ENCODE data around the gene SMARCAL1. TPM values are rescaled to one million over a fixed set of nuclear protein-coding genes. Genes with fewer than 3 reads are reported as not detected.
"Not testable (repeated sequence)": the region's sequence is repeated elsewhere in the genome, so short reads cannot be mapped to it uniquely, and the experiment has no call there.

Gene SMARCAL1
- total and polyA plus RNA-seq, 2 experiments from 2014 or later = 19.2 to 28.7 TPM

- no peak for DNase-seq (ENCODE audit: low read depth in 1 of 2, low spot score in 1 of 2)
- no peak overlapping the region for H3K4me3 ChIP-seq
- peaks cover 7% of the 10 kb centered on the region for H3K36me3 ChIP-seq
- H3K9me3 ChIP-seq (ENCODE audit: low read depth) = no peaks in the 10 kb centered on the region
- no peak for TF ChIP-seq CTCF (IDR thresholded peaks at IDR 0.05; ENCODE audit: low read depth, low read length)
- H3K27ac ChIP-seq = no peak overlapping the region
- no peaks in the 10 kb centered on the region for H3K27me3 ChIP-seq
- H3K4me1 ChIP-seq (ENCODE audit: low read depth) = peaks cover 4% of the 10 kb centered on the region
Observed at GRCh38 chr2:216508229-216508628, 95.9 kb downstream of the SMARCAL1 start.

DNA sequence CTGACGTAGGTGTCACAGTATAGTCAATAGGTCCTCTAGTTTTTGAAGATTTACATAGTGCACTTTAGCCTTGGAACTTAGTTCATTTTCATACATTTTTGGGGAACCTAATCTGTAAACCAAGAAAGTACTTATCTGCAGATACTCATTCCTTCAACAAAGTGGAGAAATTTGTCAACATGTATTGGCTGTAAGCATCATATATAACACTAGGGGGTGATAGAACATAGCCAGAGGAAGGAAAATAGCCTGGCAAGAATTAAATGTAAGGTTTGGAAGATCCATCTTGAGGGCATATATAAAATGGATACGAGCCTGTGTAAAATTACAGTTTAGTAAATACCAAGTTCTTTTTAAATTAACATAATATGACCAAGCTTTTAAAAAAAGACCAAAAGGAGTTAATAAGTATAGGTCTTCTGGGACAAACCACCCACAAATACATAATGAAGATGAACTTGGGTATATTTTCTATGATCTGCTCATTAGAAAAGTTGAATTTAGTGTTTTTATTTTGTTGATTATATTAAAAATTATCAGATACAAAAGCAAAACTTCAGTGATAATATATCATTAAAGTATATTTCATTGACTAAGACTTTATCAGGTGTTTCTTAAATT, 104.6 kb downstream of the SMARCAL1 start:
- Histone ChIP-seq H3K27ac (no peak overlapping the region), H3K4me3 (no peak overlapping the region), H3K36me3 (peaks cover 3% of the 10 kb centered on the region), H3K9me3 (ENCODE audit: low read depth) (no peaks in the 10 kb centered on the region), H3K4me1 (ENCODE audit: low read depth) (no peaks in the 10 kb centered on the region), H3K27me3 (no peaks in the 10 kb centered on the region)
- DNase-seq (ENCODE audit: low read depth in 1 of 2, low spot score in 1 of 2) = peak; percentile 44 to 71
- TF ChIP-seq CTCF (IDR thresholded peaks at IDR 0.05; ENCODE audit: low read depth, low read length) = peak; percentile 80

GRCh38 chr2:216517447-216518225, 105.4 kb downstream of the SMARCAL1 start:
- no peak overlapping the region for H3K27ac ChIP-seq
- no peak overlapping the region for H3K4me3 ChIP-seq
- H3K4me1 ChIP-seq (ENCODE audit: low read depth) = no peaks in the 10 kb centered on the region
- H3K27me3 ChIP-seq = no peaks in the 10 kb centered on the region
- peak in 1 of 2 donors; percentile 65 for DNase-seq (ENCODE audit: low read depth in 1 of 2, low spot score in 1 of 2)
- peaks cover 3% of the 10 kb centered on the region for H3K36me3 ChIP-seq
- no peaks in the 10 kb centered on the region for H3K9me3 ChIP-seq (ENCODE audit: low read depth)
- TF ChIP-seq CTCF (IDR thresholded peaks at IDR 0.05; ENCODE audit: low read depth, low read length) = no peak

- not testable (repeated sequence) for H3K9me3 ChIP-seq (ENCODE audit: low read depth); H3K27me3 ChIP-seq; DNase-seq (ENCODE audit: low read depth in 1 of 2, low spot score in 1 of 2); H3K4me3 ChIP-seq; H3K27ac ChIP-seq; H3K4me1 ChIP-seq (ENCODE audit: low read depth); H3K36me3 ChIP-seq
Observed at GRCh38 chr2:216518566-216519119, 106.4 kb downstream of the SMARCAL1 start.

DNA sequence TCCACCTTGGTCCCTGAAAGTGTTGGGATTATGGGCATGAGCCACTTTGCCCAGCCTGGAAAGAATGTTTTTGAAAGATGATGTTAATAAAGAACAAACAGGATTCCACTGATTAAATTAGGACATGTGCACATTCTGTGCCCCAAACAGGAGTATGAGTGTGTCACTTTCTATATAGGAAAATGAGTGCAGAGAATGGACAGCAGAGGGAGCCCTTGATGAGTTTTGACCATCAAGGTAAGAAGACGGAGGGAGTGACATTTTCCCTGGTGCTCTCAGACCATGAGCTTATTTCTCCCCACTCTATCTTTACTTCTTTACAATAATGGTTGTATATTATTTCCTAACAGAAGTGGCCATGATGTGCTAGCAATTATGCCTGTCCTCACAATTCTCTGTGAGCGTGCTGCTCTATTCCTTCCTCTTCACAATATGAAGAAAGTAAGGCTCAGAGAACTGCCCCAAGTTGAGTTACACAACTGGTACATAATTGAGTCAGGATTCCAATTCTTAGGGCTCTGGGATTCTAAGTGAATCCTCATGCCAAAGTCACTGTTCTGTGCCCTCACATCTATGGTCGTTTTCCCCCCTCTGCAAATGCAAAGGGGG, 107.0 kb downstream of the SMARCAL1 start:
- Histone ChIP-seq H3K4me1 (ENCODE audit: low read depth) (no peaks in the 10 kb centered on the region), H3K27ac (no peak overlapping the region), H3K27me3 (no peaks in the 10 kb centered on the region), H3K36me3 (peaks cover 3% of the 10 kb centered on the region), H3K4me3 (no peak overlapping the region), H3K9me3 (ENCODE audit: low read depth) (no peaks in the 10 kb centered on the region)
- peak; percentile 73 for TF ChIP-seq CTCF (IDR thresholded peaks at IDR 0.05; ENCODE audit: low read depth, low read length)
- peak; percentile 87 to 89 for DNase-seq (ENCODE audit: low read depth in 1 of 2, low spot score in 1 of 2)
